NCI-H748 treated with DMSO at 0.1 percent for 48 hours (cell line): ENCODE results near the gene HEBP2.

Source experiments
- DNase-seq: peaks from one replicate; lab custom pipeline; 2025; lab: John Stamatoyannopoulos, UW

HEBP2 gene

DNA sequence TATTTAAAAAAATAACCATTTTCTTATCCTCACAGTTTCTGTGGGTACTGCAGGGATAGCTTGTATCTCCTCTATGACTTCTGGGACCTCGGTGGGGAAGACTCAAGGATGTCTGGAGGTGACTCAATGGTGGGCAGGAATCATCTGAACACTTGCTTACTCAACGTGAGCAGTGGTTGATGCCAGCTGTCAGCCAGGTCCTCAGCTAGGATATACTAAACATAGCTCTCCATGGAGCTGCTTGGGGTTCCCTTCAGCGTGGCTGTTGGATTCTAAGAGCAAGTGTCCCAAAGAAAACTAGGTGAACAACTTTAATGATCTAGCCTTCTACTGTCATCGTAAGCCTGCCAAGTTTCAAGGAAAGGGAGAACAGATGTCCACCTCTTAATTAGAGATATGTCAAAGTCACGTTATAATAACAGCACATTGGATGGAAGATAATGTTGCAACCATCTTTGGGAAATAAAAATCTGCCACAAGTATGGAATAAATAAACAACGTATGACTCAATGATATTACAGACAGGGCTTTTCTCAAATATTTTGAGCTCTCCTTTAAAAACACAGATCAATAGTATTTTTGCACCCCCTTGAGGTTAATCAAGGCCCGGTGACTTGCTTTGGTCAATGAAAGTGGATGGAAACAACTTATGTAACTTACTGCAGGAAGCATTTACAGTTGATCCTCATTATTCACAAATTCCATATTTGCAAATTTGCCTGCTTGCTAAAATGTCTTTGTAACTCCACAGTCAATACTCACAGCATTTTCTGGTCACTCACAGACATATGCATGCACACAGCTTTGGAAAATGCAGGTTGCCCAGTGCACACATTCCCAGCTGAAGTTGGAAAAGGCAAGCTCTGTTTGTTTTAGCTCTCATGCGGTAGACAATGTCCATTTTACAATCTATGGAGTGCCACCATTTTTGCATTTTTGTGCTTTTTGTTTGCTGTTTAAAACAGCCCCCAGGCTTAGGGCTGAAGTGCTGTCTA, 6.6 kb upstream of the HEBP2 start:
- DNase-seq, result no peak

GRCh38 chr6:138400326-138400725, 3.7 kb upstream of the HEBP2 start:
- no peak for DNase-seq

DNA sequence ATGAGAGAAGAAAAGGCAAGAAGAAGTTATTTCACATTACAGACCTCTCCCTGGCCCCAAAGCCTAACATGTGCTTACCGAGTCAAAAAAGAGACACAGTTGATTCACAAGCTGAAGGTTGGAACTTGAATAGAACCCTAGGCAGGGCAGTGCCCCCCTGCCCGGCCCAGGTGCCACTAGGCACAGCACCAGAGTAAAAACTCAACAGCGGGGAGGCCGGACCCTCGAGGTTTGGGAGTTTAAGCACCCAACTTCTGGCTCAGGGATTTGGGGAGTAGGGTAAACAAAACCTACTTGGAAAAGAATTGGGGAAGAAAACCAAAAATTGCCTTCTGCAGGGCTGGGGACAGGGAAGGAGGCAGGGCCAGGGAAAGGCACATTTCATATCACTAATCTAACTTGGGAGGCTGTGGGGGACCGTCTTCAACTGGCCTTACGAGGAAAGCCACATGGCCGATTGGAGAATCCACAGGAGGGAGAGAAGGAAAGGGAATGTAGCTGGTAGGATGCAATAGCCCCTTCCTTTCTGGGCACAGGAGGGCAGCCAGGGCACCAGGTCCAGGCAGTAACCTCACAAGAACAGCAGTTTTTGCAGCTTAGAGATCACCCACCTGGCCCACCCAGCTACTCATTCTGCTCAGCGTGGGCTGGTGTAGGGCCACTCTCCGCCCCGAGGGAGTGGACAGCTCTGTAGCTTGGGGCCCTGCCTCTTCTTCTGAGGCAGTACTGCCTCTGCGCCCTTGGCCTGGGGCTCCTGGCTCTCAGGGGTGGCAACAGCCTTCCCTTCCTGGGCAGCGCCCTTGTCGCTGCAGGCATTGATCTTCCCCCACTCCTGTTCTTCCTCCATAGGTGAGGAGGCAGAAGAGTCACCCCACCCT, 1.8 kb upstream of the HEBP2 start:
- no peak for DNase-seq

- DNase-seq, result no peak
These were observed 1.2 kb upstream of the HEBP2 start for GRCh38 chr6:138402838-138403187.

- no peak for DNase-seq
These were observed 661 bp upstream of the HEBP2 start for GRCh38 chr6:138403324-138403800.

DNA sequence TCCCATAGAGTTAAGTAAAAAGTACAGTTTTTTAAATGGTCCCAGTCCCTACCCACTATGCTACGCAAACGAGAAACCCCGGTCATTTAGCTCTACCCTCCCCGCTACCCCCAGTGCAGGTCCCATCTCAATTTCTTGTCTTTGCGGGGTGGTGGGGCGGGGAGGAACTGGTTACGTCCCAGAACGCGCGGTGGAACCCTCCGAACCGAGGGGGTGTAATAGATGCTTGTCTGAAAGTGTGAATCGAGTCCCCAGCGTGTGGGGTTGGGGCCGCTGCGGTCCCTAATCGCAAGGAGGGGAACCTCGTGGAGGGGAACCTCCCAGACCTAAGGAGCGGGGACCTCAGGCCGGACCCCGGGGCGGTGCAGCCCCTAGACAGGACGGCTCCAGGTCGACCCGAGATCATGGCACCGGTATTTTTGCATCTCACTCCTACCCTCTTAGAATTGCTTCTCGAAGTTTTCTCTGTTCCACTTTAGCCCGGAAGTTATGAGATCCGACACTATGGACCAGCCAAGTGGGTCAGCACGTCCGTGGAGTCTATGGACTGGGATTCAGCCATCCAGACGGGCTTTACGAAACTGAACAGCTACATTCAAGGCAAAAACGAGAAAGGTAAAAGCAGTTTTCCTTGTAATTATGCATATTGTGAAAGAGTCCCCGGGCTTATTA, 779 bp downstream of the HEBP2 start:
- DNase-seq, result no peak

DNA sequence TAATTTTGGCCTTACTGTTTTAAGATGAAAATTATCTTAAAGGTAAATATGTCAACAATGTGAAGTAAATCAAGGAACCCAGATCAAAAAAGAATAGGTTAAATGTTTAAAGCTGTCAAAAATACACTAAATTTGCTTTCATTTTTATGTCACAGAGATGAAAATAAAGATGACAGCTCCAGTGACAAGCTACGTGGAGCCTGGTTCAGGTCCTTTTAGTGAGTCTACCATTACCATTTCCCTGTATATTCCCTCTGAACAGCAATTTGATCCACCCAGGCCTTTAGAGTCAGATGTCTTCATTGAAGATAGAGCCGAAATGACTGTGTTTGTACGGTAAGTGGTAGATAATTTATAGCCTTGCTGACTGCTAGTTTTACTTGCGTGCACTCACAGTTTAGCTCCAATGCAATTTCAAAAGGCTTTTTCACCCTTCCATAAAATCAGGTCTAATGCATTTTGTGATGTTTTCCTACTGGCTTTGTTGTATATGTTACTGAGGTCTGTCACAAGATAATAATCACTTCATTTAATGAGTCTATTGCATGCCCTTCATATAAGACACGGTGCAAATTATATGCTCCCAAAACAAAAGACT, 1.9 kb downstream of the HEBP2 start:
- peak; percentile 24 for DNase-seq

GRCh38 chr6:138406443-138406842, 2.4 kb downstream of the HEBP2 start:
- DNase-seq, result no peak

DNA sequence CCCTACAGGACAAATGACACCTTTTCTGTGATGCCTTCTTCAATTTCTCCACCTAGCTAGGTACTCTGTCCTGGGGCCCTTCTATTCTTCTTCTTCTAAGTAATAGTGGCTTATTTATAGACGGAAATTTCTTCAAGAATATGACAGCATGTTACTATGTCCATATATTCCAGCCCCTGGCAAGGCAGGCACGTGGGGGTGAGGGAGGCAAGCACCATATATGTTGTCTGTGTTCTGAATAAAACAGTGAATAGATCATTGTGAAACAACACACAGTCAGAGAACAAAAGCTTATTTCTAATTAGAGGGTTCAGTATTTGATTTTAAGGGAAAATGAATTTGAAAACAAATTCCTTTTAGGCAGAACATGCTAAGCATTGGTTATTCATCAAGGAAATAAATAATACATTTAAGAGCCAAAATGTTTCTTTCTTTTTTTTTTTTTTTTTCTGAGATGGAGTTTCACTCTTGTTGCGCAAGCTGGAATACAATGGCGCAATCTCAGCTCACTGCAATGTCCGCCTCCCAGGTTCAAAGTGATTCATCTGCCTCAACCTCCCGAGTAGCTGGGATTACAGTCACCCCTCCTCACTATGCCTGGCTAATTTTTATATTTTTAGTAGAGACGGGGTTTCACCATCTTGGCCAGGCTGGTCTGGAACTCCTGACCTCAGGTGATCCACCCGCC, 6.2 kb downstream of the HEBP2 start:
- DNase-seq, result no peak

- DNase-seq, result no peak
These were observed 7.2 kb downstream of the HEBP2 start for GRCh38 chr6:138410972-138411880.

DNA sequence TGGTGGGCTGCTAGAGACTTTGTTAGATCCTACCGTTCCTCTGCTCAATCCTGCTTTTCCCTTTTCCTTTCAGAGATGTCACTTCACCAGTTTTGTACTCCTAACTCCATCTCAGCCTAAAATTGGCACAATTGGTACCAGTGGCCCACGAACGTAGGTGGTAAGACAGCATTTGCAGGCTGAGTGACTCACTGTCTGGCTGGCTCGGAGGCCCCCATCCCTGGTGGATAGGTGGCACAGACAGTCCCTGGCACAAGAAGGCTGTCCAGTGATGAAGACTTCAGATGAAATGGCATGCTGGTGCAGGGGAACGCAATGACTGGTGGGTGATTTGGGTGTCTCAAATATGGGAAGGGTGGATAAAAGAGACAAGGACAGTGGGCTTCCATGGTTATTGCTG, 11.1 kb downstream of the HEBP2 start:
- no peak for DNase-seq

- no peak for DNase-seq
These were observed 12.2 kb downstream of the HEBP2 start for GRCh38 chr6:138416206-138416605.

- DNase-seq, result no peak
These were observed 13.6 kb downstream of the HEBP2 start for GRCh38 chr6:138417493-138418117.

- no peak for DNase-seq
These were observed 14.2 kb downstream of the HEBP2 start for GRCh38 chr6:138418118-138418742.

DNA sequence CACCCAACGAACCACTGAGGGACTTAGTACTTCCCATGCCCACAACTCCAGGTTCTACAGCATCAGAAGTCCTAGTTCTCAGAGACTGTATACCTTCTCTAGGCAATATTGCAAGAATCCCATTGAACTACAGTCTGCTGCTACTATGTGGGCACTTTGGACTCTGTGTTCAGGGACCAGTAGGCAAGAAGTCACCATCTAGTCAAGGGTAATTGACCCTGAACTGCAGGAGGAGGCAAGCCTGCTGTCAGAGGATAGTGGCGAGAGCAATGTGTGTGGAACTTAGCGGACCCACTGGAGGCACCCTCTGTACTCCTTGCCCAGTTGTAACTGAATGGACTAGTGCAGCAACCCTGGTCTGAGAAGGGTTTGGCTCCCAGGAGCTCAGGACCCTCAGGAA, 15.7 kb downstream of the HEBP2 start:
- DNase-seq, result no peak

DNA sequence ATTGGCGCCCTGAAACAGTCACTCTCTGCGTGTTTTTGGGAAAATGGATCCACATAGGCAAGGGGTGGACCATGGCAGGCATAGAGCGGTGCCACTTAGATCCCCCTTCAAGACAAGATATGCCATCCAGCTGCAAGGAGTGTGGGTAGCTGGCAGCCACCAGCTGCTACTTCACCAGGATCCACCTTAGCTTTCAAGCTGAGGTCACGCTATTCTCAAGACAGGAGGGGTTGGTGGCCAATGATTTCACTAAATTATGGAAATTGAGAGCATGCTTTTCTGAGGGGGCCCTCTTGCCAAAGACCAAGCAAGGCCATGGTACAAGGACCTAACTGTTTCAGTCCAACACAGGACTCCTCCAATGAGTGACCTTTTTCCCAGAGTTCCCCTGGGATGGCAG, 16.3 kb downstream of the HEBP2 start:
- no peak for DNase-seq

DNA sequence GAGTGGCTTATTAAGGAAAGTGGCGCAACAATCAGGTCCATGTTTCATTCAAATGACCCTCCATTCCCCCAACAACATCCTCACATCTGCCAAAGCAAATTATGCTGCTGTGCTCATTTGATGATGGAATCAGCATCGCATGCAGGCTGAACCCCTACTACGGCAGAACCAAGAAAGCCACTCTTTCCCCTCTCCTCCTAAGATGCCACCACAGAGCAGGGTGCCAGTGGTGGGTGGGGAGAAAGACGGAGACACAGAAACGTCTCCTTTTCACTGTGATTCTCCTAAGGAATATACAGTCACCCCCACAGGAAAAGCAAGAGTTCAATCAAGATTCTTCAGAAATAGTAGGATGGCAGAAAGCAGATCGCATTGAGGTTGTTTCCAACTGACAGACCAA, 17.1 kb downstream of the HEBP2 start:
- DNase-seq, result no peak

GRCh38 chr6:138421608-138422007, 17.6 kb downstream of the HEBP2 start:
- no peak for DNase-seq

- DNase-seq, result no peak
These were observed 18.8 kb downstream of the HEBP2 start for GRCh38 chr6:138422861-138423260.
